Measurements from ENCODE around the gene KAT5.
"Not testable (repeated sequence)": the region's sequence is repeated elsewhere in the genome, so short reads cannot be mapped to it uniquely, and the experiment has no call there.

KAT5 gene

GRCh38 chr11:65695459-65696241 lies 16.4 kb upstream of the KAT5 start:
- no peak overlapping the region for H3K27ac ChIP-seq (ENCODE audit: low read length)
- H3K4me3 ChIP-seq (ENCODE audit: low read length): no peak overlapping the region

GRCh38 chr11:65696802-65697552 lies 15.1 kb upstream of the KAT5 start:
- Histone ChIP-seq H3K27me3 (ENCODE audit: insufficient read depth, low read length) (no peaks in the 10 kb centered on the region), H3K9ac (ENCODE audit: low read depth, low read length) (no peak overlapping the region), H3K36me3 (ENCODE audit: insufficient read depth, low read depth, low read length) (no peaks in the 10 kb centered on the region), H3K9me3 (ENCODE audit: insufficient read depth, low read depth, low read length) (peaks cover 8% of the 10 kb centered on the region; the same call in 1 of the 2 replicates), H3K27ac (ENCODE audit: low read length) (no peak overlapping the region), H3K4me3 (ENCODE audit: low read length) (no peak overlapping the region), H3K4me1 (ENCODE audit: insufficient read depth, low read length) (no peaks in the 10 kb centered on the region)

More at GRCh38 chr11:65695459-65696241, 16.4 kb upstream of the KAT5 start:
- Histone ChIP-seq H3K27me3 (ENCODE audit: insufficient read depth, low read length) (no peaks in the 10 kb centered on the region), H3K9ac (ENCODE audit: low read depth, low read length) (no peak overlapping the region), H3K9me3 (ENCODE audit: insufficient read depth, low read depth, low read length) (peaks cover 8% of the 10 kb centered on the region; the same call in 1 of the 2 replicates), H3K36me3 (ENCODE audit: insufficient read depth, low read depth, low read length) (no peaks in the 10 kb centered on the region), H3K4me1 (ENCODE audit: insufficient read depth, low read length) (no peaks in the 10 kb centered on the region)

DNA sequence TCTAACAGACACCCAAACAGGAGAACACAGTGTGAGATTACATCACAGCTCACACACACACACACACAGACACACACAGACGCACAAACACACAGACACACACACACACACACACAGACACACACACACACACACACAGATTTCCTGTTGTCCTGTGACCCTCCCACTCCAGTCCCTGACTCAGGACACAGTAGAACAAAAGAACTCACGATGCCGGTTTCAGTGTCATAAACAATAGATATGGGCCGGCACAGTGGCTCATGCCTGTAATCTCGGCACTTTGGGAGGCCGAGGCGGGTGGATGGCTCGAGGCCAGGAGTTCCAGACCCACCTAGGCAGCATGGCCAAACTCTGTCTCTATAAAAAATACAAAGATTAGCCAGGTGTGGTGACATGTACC lies 13.8 kb upstream of the KAT5 start:
- no peak overlapping the region for H3K4me3 ChIP-seq (ENCODE audit: low read length)
- H3K9ac ChIP-seq (ENCODE audit: low read depth, low read length): no peak overlapping the region
- H3K27me3 ChIP-seq (ENCODE audit: insufficient read depth, low read length): no peaks in the 10 kb centered on the region
- peaks cover 8% of the 10 kb centered on the region; the same call in 1 of the 2 replicates for H3K9me3 ChIP-seq (ENCODE audit: insufficient read depth, low read depth, low read length)
- H3K36me3 ChIP-seq (ENCODE audit: insufficient read depth, low read depth, low read length): no peaks in the 10 kb centered on the region
- H3K4me1 ChIP-seq (ENCODE audit: insufficient read depth, low read length): no peaks in the 10 kb centered on the region
- no peak overlapping the region for H3K27ac ChIP-seq (ENCODE audit: low read length)

DNA sequence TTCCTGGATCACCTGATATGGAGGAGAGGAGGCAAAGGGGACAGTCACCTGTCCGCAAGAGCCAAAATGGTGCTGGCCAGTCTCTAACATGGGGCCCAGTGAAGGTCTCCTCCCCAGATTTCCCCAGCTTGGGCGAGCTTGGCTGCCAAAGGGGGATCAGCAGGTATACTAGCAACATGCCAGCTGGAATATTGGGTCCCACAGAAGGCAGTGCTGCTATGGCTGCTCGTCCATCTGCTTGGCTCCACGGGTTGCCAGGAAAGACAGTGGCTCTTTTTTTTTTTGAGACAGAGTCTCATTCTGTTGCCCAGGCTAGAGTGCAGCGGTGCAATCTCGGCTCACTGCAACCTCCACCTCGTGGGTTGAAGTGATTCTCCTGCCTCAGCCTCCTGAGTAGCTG lies 12.7 kb upstream of the KAT5 start:
- no peaks in the 10 kb centered on the region for H3K27me3 ChIP-seq (ENCODE audit: insufficient read depth, low read length)
- H3K36me3 ChIP-seq (ENCODE audit: insufficient read depth, low read depth, low read length): no peaks in the 10 kb centered on the region
- no peak overlapping the region for H3K9ac ChIP-seq (ENCODE audit: low read depth, low read length)
- no peak overlapping the region for H3K27ac ChIP-seq (ENCODE audit: low read length)
- no peak overlapping the region for H3K4me3 ChIP-seq (ENCODE audit: low read length)
- H3K4me1 ChIP-seq (ENCODE audit: insufficient read depth, low read length): no peaks in the 10 kb centered on the region
- peaks cover 8% of the 10 kb centered on the region; the same call in 1 of the 2 replicates for H3K9me3 ChIP-seq (ENCODE audit: insufficient read depth, low read depth, low read length)

GRCh38 chr11:65700399-65700798 lies 11.7 kb upstream of the KAT5 start:
- Histone ChIP-seq H3K9me3 (ENCODE audit: insufficient read depth, low read depth, low read length) (peaks cover 8% of the 10 kb centered on the region; the same call in 1 of the 2 replicates), H3K27me3 (ENCODE audit: insufficient read depth, low read length) (no peaks in the 10 kb centered on the region), H3K36me3 (ENCODE audit: insufficient read depth, low read depth, low read length) (no peaks in the 10 kb centered on the region), H3K9ac (ENCODE audit: low read depth, low read length) (no peak overlapping the region), H3K4me1 (ENCODE audit: insufficient read depth, low read length) (no peaks in the 10 kb centered on the region), H3K27ac (ENCODE audit: low read length) (no peak overlapping the region), H3K4me3 (ENCODE audit: low read length) (no peak overlapping the region)

GRCh38 chr11:65701686-65702085 lies 10.4 kb upstream of the KAT5 start:
- Histone ChIP-seq H3K9ac (ENCODE audit: low read depth, low read length) (no peak overlapping the region), H3K27ac (ENCODE audit: low read length) (no peak overlapping the region), H3K4me1 (ENCODE audit: insufficient read depth, low read length) (no peaks in the 10 kb centered on the region), H3K4me3 (ENCODE audit: low read length) (no peak overlapping the region), H3K36me3 (ENCODE audit: insufficient read depth, low read depth, low read length) (no peaks in the 10 kb centered on the region), H3K9me3 (ENCODE audit: insufficient read depth, low read depth, low read length) (peaks cover 8% of the 10 kb centered on the region; the same call in 1 of the 2 replicates), H3K27me3 (ENCODE audit: insufficient read depth, low read length) (no peaks in the 10 kb centered on the region; the same call in 1 of the 2 replicates)

- no peaks in the 10 kb centered on the region for H3K36me3 ChIP-seq (ENCODE audit: insufficient read depth, low read depth, low read length)
Observed at GRCh38 chr11:65703846-65704245, 8.2 kb upstream of the KAT5 start.

GRCh38 chr11:65706303-65706763 lies 5.7 kb upstream of the KAT5 start:
- not testable (repeated sequence) for H3K27ac ChIP-seq (ENCODE audit: low read length); H3K36me3 ChIP-seq (ENCODE audit: insufficient read depth, low read depth, low read length); H3K27me3 ChIP-seq (ENCODE audit: insufficient read depth, low read length); H3K4me1 ChIP-seq (ENCODE audit: insufficient read depth, low read length); H3K9ac ChIP-seq (ENCODE audit: low read depth, low read length); H3K4me3 ChIP-seq (ENCODE audit: low read length); H3K9me3 ChIP-seq (ENCODE audit: insufficient read depth, low read depth, low read length)

More at GRCh38 chr11:65703846-65704245, 8.2 kb upstream of the KAT5 start:
- Histone ChIP-seq H3K4me3 (ENCODE audit: low read length) (no peak overlapping the region), H3K9me3 (ENCODE audit: insufficient read depth, low read depth, low read length) (peaks cover 8% of the 10 kb centered on the region; the same call in 1 of the 2 replicates), H3K27ac (ENCODE audit: low read length) (no peak overlapping the region), H3K27me3 (ENCODE audit: insufficient read depth, low read length) (no peaks in the 10 kb centered on the region; the same call in 1 of the 2 replicates), H3K4me1 (ENCODE audit: insufficient read depth, low read length) (no peaks in the 10 kb centered on the region), H3K9ac (ENCODE audit: low read depth, low read length) (no peak overlapping the region)

DNA sequence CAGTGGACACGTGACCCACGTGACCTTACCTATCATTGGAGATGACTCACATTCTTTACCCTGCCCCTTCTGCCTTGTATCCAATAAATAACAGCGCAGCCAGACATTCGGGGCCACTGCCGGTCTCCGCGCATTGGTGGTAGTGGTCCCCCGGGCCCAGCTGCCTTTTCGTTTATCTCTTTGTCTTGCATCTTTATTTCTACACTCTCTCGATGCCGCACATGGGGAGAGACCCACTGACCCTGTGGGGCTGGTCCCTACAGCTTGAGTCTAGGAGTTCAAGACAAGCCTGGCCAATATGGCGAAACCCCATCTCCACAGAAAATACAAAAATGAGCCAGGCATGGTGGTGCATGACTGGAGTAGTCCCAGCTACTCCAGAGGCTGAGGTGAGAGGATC lies 5.0 kb upstream of the KAT5 start:
- not testable (repeated sequence) for H3K9me3 ChIP-seq (ENCODE audit: insufficient read depth, low read depth, low read length); H3K36me3 ChIP-seq (ENCODE audit: insufficient read depth, low read depth, low read length); H3K4me3 ChIP-seq (ENCODE audit: low read length); H3K4me1 ChIP-seq (ENCODE audit: insufficient read depth, low read length); H3K27me3 ChIP-seq (ENCODE audit: insufficient read depth, low read length); H3K27ac ChIP-seq (ENCODE audit: low read length); H3K9ac ChIP-seq (ENCODE audit: low read depth, low read length)

- H3K9ac ChIP-seq (ENCODE audit: low read depth, low read length): no peak overlapping the region
- H3K4me3 ChIP-seq (ENCODE audit: low read length): no peak overlapping the region
- H3K4me1 ChIP-seq (ENCODE audit: insufficient read depth, low read length): no peaks in the 10 kb centered on the region
Observed at GRCh38 chr11:65708451-65708850, 3.6 kb upstream of the KAT5 start.

GRCh38 chr11:65709661-65710060 lies 2.4 kb upstream of the KAT5 start:
- Histone ChIP-seq H3K27me3 (ENCODE audit: insufficient read depth, low read length) (no peaks in the 10 kb centered on the region; the same call in 1 of the 2 replicates), H3K36me3 (ENCODE audit: insufficient read depth, low read depth, low read length) (peaks cover 16% of the 10 kb centered on the region), H3K9me3 (ENCODE audit: insufficient read depth, low read depth, low read length) (no peaks in the 10 kb centered on the region), H3K4me3 (ENCODE audit: low read length) (no peak overlapping the region), H3K27ac (ENCODE audit: low read length) (no peak overlapping the region), H3K4me1 (ENCODE audit: insufficient read depth, low read length) (no peaks in the 10 kb centered on the region), H3K9ac (ENCODE audit: low read depth, low read length) (no peak overlapping the region)

More at GRCh38 chr11:65708451-65708850, 3.6 kb upstream of the KAT5 start:
- Histone ChIP-seq H3K9me3 (ENCODE audit: insufficient read depth, low read depth, low read length) (no peaks in the 10 kb centered on the region), H3K27me3 (ENCODE audit: insufficient read depth, low read length) (no peaks in the 10 kb centered on the region; the same call in 1 of the 2 replicates), H3K27ac (ENCODE audit: low read length) (no peak overlapping the region), H3K36me3 (ENCODE audit: insufficient read depth, low read depth, low read length) (peaks cover 4% of the 10 kb centered on the region)
